Gastrocnemius medialis (tissue), 4 donors: Measurements from ENCODE around the gene SIN3B.

Experiments
- POLR2A ChIP-seq, 2 donors: fragments of 450-650 bp; IDR thresholded peaks; one replicate each; pipeline ENCODE4 v1.6.1; 2017; ENCODE audit warnings: antibody characterized with exemption in 2 of 2, mild to moderate bottlenecking in 2 of 2, moderate library complexity in 2 of 2
- TF ChIP-seq, protein P1 (sequence below), 5 experiments: fragments of 450-650 bp in 3 of 5; fragments of 200-600 bp in 2 of 5; sonication (generic) in 2 of 5; IDR thresholded peaks in 4 of 5; conservative IDR thresholded peaks in 1 of 5; 1 replicate in 4 of 5; 2 replicates in 1 of 5; pipeline ENCODE4 v1.5.1; 2016 to 2019; ENCODE audit warnings: antibody characterized with exemption in 5 of 5, mild to moderate bottlenecking in 3 of 5, moderate library complexity in 3 of 5

DNA sequence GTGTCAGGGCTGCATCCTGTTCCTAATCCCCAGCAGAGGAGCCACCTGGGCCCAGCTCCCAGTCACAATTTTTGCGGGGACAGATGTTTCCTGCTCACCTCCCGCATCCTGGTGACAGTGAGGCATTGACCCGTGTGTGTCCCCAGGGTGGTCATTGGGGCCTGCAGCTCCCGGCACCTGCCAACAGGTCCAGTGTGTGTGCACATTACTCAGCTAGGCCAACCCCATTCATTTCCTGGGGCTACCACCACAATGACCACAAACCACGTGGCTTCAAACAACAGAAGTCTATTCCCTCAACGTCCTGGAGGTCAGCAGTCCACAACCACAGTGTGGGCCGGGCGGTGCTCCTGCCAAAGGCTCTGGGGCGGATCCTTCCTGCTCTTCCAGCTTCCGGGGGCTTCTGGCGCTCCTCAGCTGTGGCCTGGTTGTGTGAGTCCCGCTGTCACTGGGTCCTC lies 47.7 kb downstream of the SIN3B start:
- TF ChIP-seq, protein P1, sequence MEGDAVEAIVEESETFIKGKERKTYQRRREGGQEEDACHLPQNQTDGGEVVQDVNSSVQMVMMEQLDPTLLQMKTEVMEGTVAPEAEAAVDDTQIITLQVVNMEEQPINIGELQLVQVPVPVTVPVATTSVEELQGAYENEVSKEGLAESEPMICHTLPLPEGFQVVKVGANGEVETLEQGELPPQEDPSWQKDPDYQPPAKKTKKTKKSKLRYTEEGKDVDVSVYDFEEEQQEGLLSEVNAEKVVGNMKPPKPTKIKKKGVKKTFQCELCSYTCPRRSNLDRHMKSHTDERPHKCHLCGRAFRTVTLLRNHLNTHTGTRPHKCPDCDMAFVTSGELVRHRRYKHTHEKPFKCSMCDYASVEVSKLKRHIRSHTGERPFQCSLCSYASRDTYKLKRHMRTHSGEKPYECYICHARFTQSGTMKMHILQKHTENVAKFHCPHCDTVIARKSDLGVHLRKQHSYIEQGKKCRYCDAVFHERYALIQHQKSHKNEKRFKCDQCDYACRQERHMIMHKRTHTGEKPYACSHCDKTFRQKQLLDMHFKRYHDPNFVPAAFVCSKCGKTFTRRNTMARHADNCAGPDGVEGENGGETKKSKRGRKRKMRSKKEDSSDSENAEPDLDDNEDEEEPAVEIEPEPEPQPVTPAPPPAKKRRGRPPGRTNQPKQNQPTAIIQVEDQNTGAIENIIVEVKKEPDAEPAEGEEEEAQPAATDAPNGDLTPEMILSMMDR (IDR thresholded peaks at IDR 0.05 in 4 of 5, conservative IDR thresholded peaks at IDR 0.05 in 1 of 5), result no peak
- no peak for TF ChIP-seq POLR2A (IDR thresholded peaks at IDR 0.05)
